Tibial artery (tissue), 4 donors: ENCODE data around the gene TMTC2.

ENCODE experiments used
- DNase-seq, 2 donors: peaks; one replicate each; pipeline ENCODE4 v3.0.0-alpha.2; 2019
- H3K27ac ChIP-seq, 2 donors: fragments of 200-600 bp; sonication (generic) in 1 of 2; 1 replicate in 1 of 2; 2 replicates in 1 of 2; pipeline ENCODE4 v1.5.1; 2018 to 2019; ENCODE audit warnings: mild to moderate bottlenecking in 1 of 2
- H3K27me3 ChIP-seq, 2 donors: fragments of 200-600 bp; sonication (generic) in 1 of 2; one replicate each; pipeline versions ENCODE4 v1.5.1 to v1.6.0; 2016 to 2019
- H3K36me3 ChIP-seq, 3 donors: fragments of 200-600 bp; sonication (generic) in 2 of 3; one replicate each; pipeline ENCODE4 v1.5.1; 2016 to 2019; ENCODE audit warnings: mild to moderate bottlenecking in 2 of 3
- H3K4me1 ChIP-seq, 4 donors: fragments of 200-600 bp; sonication (generic) in 2 of 4; 1 replicate in 3 of 4; 2 replicates in 1 of 4; pipeline ENCODE4 v1.5.1; 2016 to 2019
- H3K4me3 ChIP-seq, 2 donors: fragments of 200-600 bp; sonication (generic) in 1 of 2; 1 replicate in 1 of 2; 2 replicates in 1 of 2; pipeline ENCODE4 v1.5.1; 2018 to 2019; ENCODE audit warnings: mild to moderate bottlenecking in 2 of 2
- H3K9me3 ChIP-seq, 3 donors: fragments of 200-600 bp; sonication (generic) in 1 of 3; one replicate each; pipeline ENCODE4 v1.5.1; 2016 to 2019
- CTCF ChIP-seq, 2 experiments: fragments of 200-600 bp in 1 of 2; fragments of 450-650 bp in 1 of 2; IDR thresholded peaks; one replicate each; pipeline ENCODE4 v1.5.1; 2017 to 2019; ENCODE audit warnings: antibody characterized with exemption in 2 of 2, mild to moderate bottlenecking in 1 of 2, moderate library complexity in 1 of 2
- intact Hi-C: fragments of 100-400 bp; cut with DNase I; formaldehyde crosslinking; loops from one replicate; pipeline ENCODE4 v1.15.0; 2023; ENCODE audit warnings: low total_unique reads

The TMTC2 gene

GRCh38 chr12:82912406-82912805, 225.7 kb downstream of the TMTC2 start:
- Histone ChIP-seq H3K27me3 (no peaks in the 10 kb centered on the region), H3K4me3 (no peak overlapping the region), H3K27ac (no peak overlapping the region), H3K4me1 (no peaks in the 10 kb centered on the region), H3K9me3 (no peaks in the 10 kb centered on the region), H3K36me3 (no peaks in the 10 kb centered on the region)
- no peak for DNase-seq
- intact Hi-C loops, result no loop called here
- TF ChIP-seq CTCF (IDR thresholded peaks at IDR 0.05), result no peak

- intact Hi-C loops, result no loop called here
- TF ChIP-seq CTCF (IDR thresholded peaks at IDR 0.05), result no peak
- Histone ChIP-seq H3K4me3 (no peak overlapping the region), H3K27ac (no peak overlapping the region), H3K27me3 (no peaks in the 10 kb centered on the region), H3K4me1 (no peaks in the 10 kb centered on the region), H3K36me3 (no peaks in the 10 kb centered on the region), H3K9me3 (no peaks in the 10 kb centered on the region)
- no peak for DNase-seq
Observed at GRCh38 chr12:82919388-82920054, 232.8 kb downstream of the TMTC2 start.

- no peaks in the 10 kb centered on the region for H3K27me3 ChIP-seq
- no peak for TF ChIP-seq CTCF (IDR thresholded peaks at IDR 0.05)
- no peaks in the 10 kb centered on the region for H3K9me3 ChIP-seq
- no peaks in the 10 kb centered on the region for H3K36me3 ChIP-seq
- intact Hi-C loops, result no loop called here
- DNase-seq, result no peak
- no peak overlapping the region for H3K27ac ChIP-seq
- H3K4me3 ChIP-seq, result no peak overlapping the region
- no peaks in the 10 kb centered on the region for H3K4me1 ChIP-seq
Observed at GRCh38 chr12:82923935-82924334, 237.2 kb downstream of the TMTC2 start.

GRCh38 chr12:82926630-82927029, 239.9 kb downstream of the TMTC2 start:
- intact Hi-C loops, result no loop called here
- no peak overlapping the region for H3K4me3 ChIP-seq
- TF ChIP-seq CTCF (IDR thresholded peaks at IDR 0.05), result no peak

GRCh38 chr12:82930301-82930700, 243.6 kb downstream of the TMTC2 start:
- DNase-seq, result no peak
- Histone ChIP-seq H3K9me3 (no peaks in the 10 kb centered on the region), H3K27ac (no peak overlapping the region)

More at GRCh38 chr12:82926630-82927029, 239.9 kb downstream of the TMTC2 start:
- H3K27me3 ChIP-seq, result no peaks in the 10 kb centered on the region
- no peaks in the 10 kb centered on the region for H3K36me3 ChIP-seq
- DNase-seq, result no peak
- H3K27ac ChIP-seq, result no peak overlapping the region
- H3K4me1 ChIP-seq, result no peaks in the 10 kb centered on the region
- no peaks in the 10 kb centered on the region for H3K9me3 ChIP-seq

More at GRCh38 chr12:82930301-82930700, 243.6 kb downstream of the TMTC2 start:
- no peaks in the 10 kb centered on the region for H3K36me3 ChIP-seq
- no peaks in the 10 kb centered on the region for H3K4me1 ChIP-seq
- intact Hi-C loops, result no loop called here
- TF ChIP-seq CTCF (IDR thresholded peaks at IDR 0.05), result no peak
- no peaks in the 10 kb centered on the region for H3K27me3 ChIP-seq
- no peak overlapping the region for H3K4me3 ChIP-seq
